GM18498 (cell line): ENCODE data around the gene MAB21L4.
"Not testable (repeated sequence)": the region's sequence is repeated elsewhere in the genome, so short reads cannot be mapped to it uniquely, and the experiment has no call there.

Source experiments
- ATAC-seq: cut with Tn5 transposase; IDR thresholded peaks from one replicate; pipeline ENCODE4 v1.9.1; 2021; ENCODE audit warnings: mild to moderate bottlenecking, moderate library complexity; ENCODE audit not compliant: unreplicated experiment

Gene MAB21L4

GRCh38 chr2:240846309-240846708 is 49.6 kb downstream of the MAB21L4 start:
- not testable (repeated sequence) for ATAC-seq

DNA sequence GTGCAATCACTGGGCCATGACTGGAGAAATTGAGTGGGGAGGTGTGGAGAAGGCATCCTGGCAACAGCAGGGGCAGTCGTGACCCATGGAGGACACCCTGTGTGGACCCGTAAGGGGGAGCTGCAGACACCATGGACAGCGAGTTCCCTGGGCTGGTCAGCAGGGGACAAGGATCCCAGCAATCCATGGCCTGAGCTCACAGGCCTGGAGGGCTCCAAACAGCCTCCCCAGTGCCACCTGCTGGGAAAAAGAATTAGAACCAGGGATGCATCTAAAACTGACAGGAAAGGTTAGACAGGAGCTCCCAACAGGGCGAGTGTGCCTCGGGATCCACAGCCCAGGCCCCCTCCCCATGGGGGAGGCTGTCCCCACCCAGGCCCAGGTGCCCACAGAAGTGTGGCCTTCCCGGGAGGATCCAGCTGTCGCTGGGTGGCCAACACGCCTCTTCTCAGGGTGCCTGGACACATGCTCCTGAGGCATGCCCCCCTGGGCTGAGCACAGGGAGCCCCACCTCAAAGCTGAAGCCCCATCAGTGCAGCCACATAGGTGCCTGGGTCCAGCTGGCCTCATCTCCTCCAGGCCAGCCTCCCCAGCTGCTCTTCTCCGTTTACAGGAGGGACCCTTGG is 55.4 kb downstream of the MAB21L4 start:
- no peak for ATAC-seq

GRCh38 chr2:240839152-240840143 is 56.5 kb downstream of the MAB21L4 start:
- ATAC-seq = no peak

DNA sequence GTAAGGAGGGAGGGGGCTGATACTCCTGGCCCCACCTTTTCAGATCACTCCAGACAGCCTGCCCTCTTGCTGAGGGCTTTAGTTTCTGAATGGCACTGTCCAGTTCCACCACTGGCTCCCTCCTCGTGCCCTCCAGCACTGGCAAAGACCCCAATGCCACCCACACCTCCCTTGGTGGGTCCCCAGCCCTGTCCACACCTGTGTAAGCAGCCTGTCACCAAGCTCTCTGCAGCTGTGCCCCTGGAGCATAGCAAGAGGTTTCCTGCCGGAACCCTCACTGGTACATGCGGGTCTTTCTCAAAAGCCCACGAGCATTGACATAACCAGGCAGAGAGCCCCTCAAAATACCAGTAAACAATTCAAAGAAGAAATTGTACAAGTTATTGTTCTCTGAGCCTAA is 58.3 kb downstream of the MAB21L4 start:
- no peak for ATAC-seq

DNA sequence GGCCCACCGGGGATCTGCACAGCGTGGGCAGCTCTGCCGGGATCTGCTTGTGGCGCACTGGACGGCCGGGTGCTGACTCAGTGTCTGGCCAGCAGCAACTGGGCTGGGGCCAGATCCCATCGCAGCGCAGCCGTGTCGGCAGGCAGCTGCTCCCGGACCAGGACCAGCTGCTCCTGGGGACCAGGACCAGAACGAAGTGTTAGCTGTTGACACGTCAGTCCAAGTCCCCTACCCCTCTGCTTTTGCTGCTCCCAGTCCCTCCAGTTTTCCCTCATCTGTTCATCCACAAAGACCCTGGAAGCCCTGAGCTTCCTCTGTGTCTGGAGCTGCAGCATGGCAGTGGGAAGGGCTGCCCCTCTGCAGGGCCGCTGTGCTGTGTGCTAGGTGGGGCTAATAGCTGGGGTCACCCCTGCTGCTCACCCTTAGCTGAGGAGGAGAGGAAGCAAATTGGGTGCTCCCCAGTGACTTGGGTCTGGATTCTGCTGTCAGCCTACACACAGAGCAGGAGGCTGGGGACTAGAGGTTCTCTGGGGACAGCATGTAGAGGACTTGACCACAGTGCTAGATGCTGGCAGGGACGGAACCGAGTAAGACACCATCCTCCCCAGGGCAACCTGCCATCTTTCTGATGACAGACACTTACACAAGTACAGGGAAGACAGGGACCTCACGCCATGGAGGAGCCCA is 59.0 kb downstream of the MAB21L4 start:
- ATAC-seq = no peak
